ENCODE measurements around the gene MOAP1. TPM values are rescaled to one million over a fixed set of nuclear protein-coding genes. Genes with fewer than 3 reads are reported as not detected.
A peak's percentile ranks its signal among the peaks of the same experiment; 100 is the strongest.

The MOAP1 gene
- total and polyA plus RNA-seq, 2 experiments from 2014 or later, result 8.6 to 21.6 TPM

DNA sequence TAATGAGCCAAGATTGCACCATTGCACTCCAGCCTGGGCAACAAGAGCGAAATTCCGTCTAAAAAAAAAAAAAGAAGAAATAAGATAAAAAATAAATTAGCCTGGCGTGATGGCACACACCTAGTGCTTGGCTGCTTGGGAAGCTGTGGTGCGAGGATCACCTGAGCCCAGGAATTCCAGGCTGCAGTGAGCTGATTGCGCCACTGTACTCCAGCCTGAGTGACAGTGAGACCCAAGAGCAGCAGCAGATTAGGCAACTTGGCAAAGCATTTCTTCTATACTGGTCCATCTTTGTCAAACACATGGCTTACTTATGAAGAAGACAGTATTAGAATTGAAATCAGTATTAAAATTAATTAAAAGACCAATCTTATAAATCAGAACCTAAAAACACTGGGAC lies 15.9 kb upstream of the MOAP1 start:
- Mint-ChIP-seq H3K27ac (no peak overlapping the region), H3K27me3 (ENCODE audit: insufficient read depth, low read depth, poor library complexity) (no peaks in the 10 kb centered on the region), H3K4me1 (no peaks in the 10 kb centered on the region), H3K4me3 (no peak overlapping the region), H3K36me3 (ENCODE audit: low read depth) (no peaks in the 10 kb centered on the region), H3K9me3 (no peaks in the 10 kb centered on the region)
- DNase-seq (ENCODE audit: low spot score) (peak; percentile 33), ATAC-seq (peak; percentile 72)
- Histone ChIP-seq H3K27me3 (ENCODE audit: insufficient read depth) (no peaks in the 10 kb centered on the region), H3K4me2 (no peak overlapping the region), H3K4me3 (no peak overlapping the region), H4K20me1 (replicated peaks; ENCODE audit: insufficient read depth) (no peaks in the 10 kb centered on the region), H2AFZ (no peak overlapping the region), H3K79me2 (replicated peaks; ENCODE audit: insufficient read depth) (peaks cover 4% of the 10 kb centered on the region; the same call in 1 of the 2 replicates), H3K4me1 (ENCODE audit: insufficient read depth) (no peaks in the 10 kb centered on the region), H3K9me2 (ENCODE audit: insufficient read depth) (no peaks in the 10 kb centered on the region), H3F3A (replicated peaks; ENCODE audit: low read depth) (no peaks in the 10 kb centered on the region), H3K27ac (ENCODE audit: low read depth) (0 out of 2 replicates have a peak overlapping the region, but pooled peaks have one; percentile 45), H3K36me3 (ENCODE audit: insufficient read depth) (no peaks in the 10 kb centered on the region)
- TF ChIP-seq ZNF114 (CRISPR knock-in tag; IDR thresholded peaks at IDR 0.05), result no peak
- TF ChIP-seq JUNB (IDR thresholded peaks at IDR 0.05; ENCODE audit: unreplicated experiment), result no peak
- TF ChIP-seq EZH2phosphoT487 (IDR thresholded peaks at IDR 0.05; ENCODE audit: unreplicated experiment), result no peak
- no peak for TF ChIP-seq POLR2AphosphoS5 (IDR thresholded peaks at IDR 0.05; ENCODE audit: low read depth)
- TF ChIP-seq STAT1 (IDR thresholded peaks at IDR 0.05; ENCODE audit: unreplicated experiment), result no peak
- no peak for TF ChIP-seq NANOG (IDR thresholded peaks at IDR 0.05; ENCODE audit: borderline replicate concordance)
- TF ChIP-seq, protein P1, sequence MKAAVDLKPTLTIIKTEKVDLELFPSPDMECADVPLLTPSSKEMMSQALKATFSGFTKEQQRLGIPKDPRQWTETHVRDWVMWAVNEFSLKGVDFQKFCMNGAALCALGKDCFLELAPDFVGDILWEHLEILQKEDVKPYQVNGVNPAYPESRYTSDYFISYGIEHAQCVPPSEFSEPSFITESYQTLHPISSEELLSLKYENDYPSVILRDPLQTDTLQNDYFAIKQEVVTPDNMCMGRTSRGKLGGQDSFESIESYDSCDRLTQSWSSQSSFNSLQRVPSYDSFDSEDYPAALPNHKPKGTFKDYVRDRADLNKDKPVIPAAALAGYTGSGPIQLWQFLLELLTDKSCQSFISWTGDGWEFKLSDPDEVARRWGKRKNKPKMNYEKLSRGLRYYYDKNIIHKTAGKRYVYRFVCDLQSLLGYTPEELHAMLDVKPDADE (IDR thresholded peaks at IDR 0.05), result no peak
- TF ChIP-seq ZNF331 (CRISPR knock-in tag; IDR thresholded peaks at IDR 0.05; ENCODE audit: low read depth), result no peak
- TF ChIP-seq, protein P2, sequence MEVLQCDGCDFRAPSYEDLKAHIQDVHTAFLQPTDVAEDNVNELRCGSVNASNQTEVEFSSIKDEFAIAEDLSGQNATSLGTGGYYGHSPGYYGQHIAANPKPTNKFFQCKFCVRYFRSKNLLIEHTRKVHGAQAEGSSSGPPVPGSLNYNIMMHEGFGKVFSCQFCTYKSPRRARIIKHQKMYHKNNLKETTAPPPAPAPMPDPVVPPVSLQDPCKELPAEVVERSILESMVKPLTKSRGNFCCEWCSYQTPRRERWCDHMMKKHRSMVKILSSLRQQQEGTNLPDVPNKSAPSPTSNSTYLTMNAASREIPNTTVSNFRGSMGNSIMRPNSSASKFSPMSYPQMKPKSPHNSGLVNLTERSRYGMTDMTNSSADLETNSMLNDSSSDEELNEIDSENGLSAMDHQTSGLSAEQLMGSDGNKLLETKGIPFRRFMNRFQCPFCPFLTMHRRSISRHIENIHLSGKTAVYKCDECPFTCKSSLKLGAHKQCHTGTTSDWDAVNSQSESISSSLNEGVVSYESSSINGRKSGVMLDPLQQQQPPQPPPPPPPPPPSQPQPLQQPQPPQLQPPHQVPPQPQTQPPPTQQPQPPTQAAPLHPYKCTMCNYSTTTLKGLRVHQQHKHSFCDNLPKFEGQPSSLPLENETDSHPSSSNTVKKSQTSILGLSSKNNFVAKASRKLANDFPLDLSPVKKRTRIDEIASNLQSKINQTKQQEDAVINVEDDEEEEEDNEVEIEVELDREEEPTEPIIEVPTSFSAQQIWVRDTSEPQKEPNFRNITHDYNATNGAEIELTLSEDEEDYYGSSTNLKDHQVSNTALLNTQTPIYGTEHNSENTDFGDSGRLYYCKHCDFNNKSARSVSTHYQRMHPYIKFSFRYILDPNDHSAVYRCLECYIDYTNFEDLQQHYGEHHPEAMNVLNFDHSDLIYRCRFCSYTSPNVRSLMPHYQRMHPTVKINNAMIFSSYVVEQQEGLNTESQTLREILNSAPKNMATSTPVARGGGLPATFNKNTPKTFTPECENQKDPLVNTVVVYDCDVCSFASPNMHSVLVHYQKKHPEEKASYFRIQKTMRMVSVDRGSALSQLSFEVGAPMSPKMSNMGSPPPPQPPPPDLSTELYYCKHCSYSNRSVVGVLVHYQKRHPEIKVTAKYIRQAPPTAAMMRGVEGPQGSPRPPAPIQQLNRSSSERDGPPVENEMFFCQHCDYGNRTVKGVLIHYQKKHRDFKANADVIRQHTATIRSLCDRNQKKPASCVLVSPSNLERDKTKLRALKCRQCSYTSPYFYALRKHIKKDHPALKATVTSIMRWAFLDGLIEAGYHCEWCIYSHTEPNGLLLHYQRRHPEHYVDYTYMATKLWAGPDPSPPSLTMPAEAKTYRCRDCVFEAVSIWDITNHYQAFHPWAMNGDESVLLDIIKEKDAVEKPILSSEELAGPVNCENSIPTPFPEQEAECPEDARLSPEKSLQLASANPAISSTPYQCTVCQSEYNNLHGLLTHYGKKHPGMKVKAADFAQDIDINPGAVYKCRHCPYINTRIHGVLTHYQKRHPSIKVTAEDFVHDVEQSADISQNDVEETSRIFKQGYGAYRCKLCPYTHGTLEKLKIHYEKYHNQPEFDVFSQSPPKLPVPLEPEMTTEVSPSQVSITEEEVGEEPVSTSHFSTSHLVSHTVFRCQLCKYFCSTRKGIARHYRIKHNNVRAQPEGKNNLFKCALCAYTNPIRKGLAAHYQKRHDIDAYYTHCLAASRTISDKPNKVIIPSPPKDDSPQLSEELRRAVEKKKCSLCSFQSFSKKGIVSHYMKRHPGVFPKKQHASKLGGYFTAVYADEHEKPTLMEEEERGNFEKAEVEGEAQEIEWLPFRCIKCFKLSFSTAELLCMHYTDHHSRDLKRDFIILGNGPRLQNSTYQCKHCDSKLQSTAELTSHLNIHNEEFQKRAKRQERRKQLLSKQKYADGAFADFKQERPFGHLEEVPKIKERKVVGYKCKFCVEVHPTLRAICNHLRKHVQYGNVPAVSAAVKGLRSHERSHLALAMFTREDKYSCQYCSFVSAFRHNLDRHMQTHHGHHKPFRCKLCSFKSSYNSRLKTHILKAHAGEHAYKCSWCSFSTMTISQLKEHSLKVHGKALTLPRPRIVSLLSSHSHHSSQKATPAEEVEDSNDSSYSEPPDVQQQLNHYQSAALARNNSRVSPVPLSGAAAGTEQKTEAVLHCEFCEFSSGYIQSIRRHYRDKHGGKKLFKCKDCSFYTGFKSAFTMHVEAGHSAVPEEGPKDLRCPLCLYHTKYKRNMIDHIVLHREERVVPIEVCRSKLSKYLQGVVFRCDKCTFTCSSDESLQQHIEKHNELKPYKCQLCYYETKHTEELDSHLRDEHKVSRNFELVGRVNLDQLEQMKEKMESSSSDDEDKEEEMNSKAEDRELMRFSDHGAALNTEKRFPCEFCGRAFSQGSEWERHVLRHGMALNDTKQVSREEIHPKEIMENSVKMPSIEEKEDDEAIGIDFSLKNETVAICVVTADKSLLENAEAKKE (CRISPR knock-in tag; IDR thresholded peaks at IDR 0.05), result no peak
- TF ChIP-seq, protein P3, sequence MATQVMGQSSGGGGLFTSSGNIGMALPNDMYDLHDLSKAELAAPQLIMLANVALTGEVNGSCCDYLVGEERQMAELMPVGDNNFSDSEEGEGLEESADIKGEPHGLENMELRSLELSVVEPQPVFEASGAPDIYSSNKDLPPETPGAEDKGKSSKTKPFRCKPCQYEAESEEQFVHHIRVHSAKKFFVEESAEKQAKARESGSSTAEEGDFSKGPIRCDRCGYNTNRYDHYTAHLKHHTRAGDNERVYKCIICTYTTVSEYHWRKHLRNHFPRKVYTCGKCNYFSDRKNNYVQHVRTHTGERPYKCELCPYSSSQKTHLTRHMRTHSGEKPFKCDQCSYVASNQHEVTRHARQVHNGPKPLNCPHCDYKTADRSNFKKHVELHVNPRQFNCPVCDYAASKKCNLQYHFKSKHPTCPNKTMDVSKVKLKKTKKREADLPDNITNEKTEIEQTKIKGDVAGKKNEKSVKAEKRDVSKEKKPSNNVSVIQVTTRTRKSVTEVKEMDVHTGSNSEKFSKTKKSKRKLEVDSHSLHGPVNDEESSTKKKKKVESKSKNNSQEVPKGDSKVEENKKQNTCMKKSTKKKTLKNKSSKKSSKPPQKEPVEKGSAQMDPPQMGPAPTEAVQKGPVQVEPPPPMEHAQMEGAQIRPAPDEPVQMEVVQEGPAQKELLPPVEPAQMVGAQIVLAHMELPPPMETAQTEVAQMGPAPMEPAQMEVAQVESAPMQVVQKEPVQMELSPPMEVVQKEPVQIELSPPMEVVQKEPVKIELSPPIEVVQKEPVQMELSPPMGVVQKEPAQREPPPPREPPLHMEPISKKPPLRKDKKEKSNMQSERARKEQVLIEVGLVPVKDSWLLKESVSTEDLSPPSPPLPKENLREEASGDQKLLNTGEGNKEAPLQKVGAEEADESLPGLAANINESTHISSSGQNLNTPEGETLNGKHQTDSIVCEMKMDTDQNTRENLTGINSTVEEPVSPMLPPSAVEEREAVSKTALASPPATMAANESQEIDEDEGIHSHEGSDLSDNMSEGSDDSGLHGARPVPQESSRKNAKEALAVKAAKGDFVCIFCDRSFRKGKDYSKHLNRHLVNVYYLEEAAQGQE (IDR thresholded peaks at IDR 0.05; ENCODE audit: unreplicated experiment), result no peak
- TF ChIP-seq CREB1 (CRISPR knock-in tag; IDR thresholded peaks at IDR 0.05; ENCODE audit: low read depth), result no peak
- TF ChIP-seq, protein P4, sequence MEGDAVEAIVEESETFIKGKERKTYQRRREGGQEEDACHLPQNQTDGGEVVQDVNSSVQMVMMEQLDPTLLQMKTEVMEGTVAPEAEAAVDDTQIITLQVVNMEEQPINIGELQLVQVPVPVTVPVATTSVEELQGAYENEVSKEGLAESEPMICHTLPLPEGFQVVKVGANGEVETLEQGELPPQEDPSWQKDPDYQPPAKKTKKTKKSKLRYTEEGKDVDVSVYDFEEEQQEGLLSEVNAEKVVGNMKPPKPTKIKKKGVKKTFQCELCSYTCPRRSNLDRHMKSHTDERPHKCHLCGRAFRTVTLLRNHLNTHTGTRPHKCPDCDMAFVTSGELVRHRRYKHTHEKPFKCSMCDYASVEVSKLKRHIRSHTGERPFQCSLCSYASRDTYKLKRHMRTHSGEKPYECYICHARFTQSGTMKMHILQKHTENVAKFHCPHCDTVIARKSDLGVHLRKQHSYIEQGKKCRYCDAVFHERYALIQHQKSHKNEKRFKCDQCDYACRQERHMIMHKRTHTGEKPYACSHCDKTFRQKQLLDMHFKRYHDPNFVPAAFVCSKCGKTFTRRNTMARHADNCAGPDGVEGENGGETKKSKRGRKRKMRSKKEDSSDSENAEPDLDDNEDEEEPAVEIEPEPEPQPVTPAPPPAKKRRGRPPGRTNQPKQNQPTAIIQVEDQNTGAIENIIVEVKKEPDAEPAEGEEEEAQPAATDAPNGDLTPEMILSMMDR (conservative IDR thresholded peaks at IDR 0.05; ENCODE audit: low read depth in 2 of 2), result no peak

Data from GM23338 (cell line).